Kidney epithelial cell (primary cell): ENCODE data around the gene CHRFAM7A. TPM values are rescaled to one million over a fixed set of nuclear protein-coding genes. Genes with fewer than 3 reads are reported as not detected.
"Not testable (repeated sequence)": the region's sequence is repeated elsewhere in the genome, so short reads cannot be mapped to it uniquely, and the experiment has no call there.

Experiments used
- DNase-seq: peaks from one replicate; pipeline ENCODE4 v3.0.0-alpha.2; 2010; ENCODE audit warnings: low read depth
- H3K27me3 ChIP-seq: 2 replicates; pipeline ENCODE4 v1.6.0; 2011; ENCODE audit warnings: low read length; ENCODE audit not compliant: control insufficient read depth, insufficient read depth
- H3K36me3 ChIP-seq: 2 replicates; pipeline ENCODE4 v1.5.1; 2011; ENCODE audit warnings: low read length; ENCODE audit not compliant: control insufficient read depth, insufficient read depth
- H3K4me3 ChIP-seq: 2 replicates; pipeline ENCODE4 v1.5.1; 2011; ENCODE audit warnings: low read depth, mild to moderate bottlenecking, control low read depth, low read length
- total RNA-seq: library from RNA; depleted of rRNA; stranded (reverse); fragments of >200 nt; gene quantifications from 2 replicates; pipeline ENCODE4 v1.2.3, GENCODE V29; 2015

Gene CHRFAM7A
- total RNA-seq, 1 donor from 2014 or later: 1.1 TPM

- not testable (repeated sequence) for DNase-seq, H3K4me3 ChIP-seq, H3K27me3 ChIP-seq, H3K36me3 ChIP-seq
These were observed 31.9 kb downstream of the CHRFAM7A start for GRCh38 chr15:30361404-30361803.

GRCh38 chr15:30360990-30361389, 32.4 kb downstream of the CHRFAM7A start:
- H3K27me3 ChIP-seq, H3K36me3 ChIP-seq, DNase-seq, H3K4me3 ChIP-seq: not testable (repeated sequence)

GRCh38 chr15:30355043-30355442, 38.3 kb downstream of the CHRFAM7A start:
- not testable (repeated sequence) for H3K27me3 ChIP-seq, H3K36me3 ChIP-seq, H3K4me3 ChIP-seq, DNase-seq

- DNase-seq, H3K36me3 ChIP-seq, H3K4me3 ChIP-seq, H3K27me3 ChIP-seq: not testable (repeated sequence)
These were observed 43.5 kb downstream of the CHRFAM7A start for GRCh38 chr15:30349803-30350202.

- H3K36me3 ChIP-seq, H3K27me3 ChIP-seq: not testable (repeated sequence)
These were observed 56.8 kb downstream of the CHRFAM7A start for GRCh38 chr15:30336584-30336983.

GRCh38 chr15:30334152-30334551, 59.2 kb downstream of the CHRFAM7A start:
- not testable (repeated sequence) for H3K36me3 ChIP-seq, H3K4me3 ChIP-seq, DNase-seq, H3K27me3 ChIP-seq

More at GRCh38 chr15:30336584-30336983, 56.8 kb downstream of the CHRFAM7A start:
- DNase-seq, H3K4me3 ChIP-seq: not testable (repeated sequence)

GRCh38 chr15:30326145-30326544, 67.2 kb downstream of the CHRFAM7A start:
- H3K4me3 ChIP-seq, H3K36me3 ChIP-seq, DNase-seq, H3K27me3 ChIP-seq: not testable (repeated sequence)

GRCh38 chr15:30321063-30321462, 72.3 kb downstream of the CHRFAM7A start:
- not testable (repeated sequence) for H3K4me3 ChIP-seq, H3K36me3 ChIP-seq, DNase-seq, H3K27me3 ChIP-seq

GRCh38 chr15:30315704-30316103, 77.6 kb downstream of the CHRFAM7A start:
- not testable (repeated sequence) for DNase-seq, H3K4me3 ChIP-seq, H3K27me3 ChIP-seq, H3K36me3 ChIP-seq

GRCh38 chr15:30310575-30310974, 82.8 kb downstream of the CHRFAM7A start:
- H3K27me3 ChIP-seq, H3K36me3 ChIP-seq, DNase-seq, H3K4me3 ChIP-seq: not testable (repeated sequence)

Other genes with a start within 250 kb of the CHRFAM7A start
- gene GOLGA8R, start 20.7 kb upstream of the CHRFAM7A start, total RNA-seq: 0.27 and 1.0 TPM in 2 replicates
- 0.41 and 0.88 TPM in 2 replicates for gene GOLGA8Q, start 158.5 kb upstream of the CHRFAM7A start, total RNA-seq
- 0.34 and 1.3 TPM in 2 replicates for gene GOLGA8H, start 210.5 kb upstream of the CHRFAM7A start, total RNA-seq